ENCODE measurements around the gene EPHX1. TPM values are rescaled to one million over a fixed set of nuclear protein-coding genes. Genes with fewer than 3 reads are reported as not detected.

Gene EPHX1
- total and polyA plus RNA-seq, 2 donors (not counting 1 experiment from before 2014, with no cell fraction given) = 0.75 to 4.2 TPM

DNA sequence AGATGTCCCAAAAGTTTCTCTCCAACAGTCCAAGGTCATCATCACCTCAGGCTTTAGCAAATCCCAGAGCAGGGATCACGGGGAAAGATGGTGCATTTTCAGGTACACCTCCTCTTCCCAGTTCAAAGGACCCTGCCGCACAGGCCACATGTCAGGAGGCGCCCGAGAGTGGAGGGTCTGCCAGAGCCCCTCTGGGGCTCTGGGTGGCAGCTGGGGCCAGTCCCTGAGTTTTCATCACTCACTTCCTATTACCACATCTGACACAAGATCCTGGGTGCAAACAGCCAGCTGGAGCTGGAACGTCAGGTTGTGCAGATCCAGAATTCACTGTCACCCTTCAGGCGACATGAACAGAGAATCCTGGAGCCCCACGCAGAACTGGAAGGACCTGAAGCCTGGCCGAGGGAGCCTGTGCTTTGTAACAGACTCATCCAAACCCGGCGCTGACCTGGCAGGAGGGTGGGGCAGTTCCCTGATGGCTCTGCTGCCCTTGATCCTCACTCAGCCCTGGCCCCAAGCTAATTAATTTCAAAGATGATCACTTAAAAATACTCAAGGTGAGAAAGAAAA lies 63.4 kb downstream of the EPHX1 start:
- H3K4me1 Mint-ChIP-seq = peaks cover 10% of the 10 kb centered on the region
- no peak overlapping the region for H3K9ac ChIP-seq (ENCODE audit: low read length)
- ChIA-PET POLR2A (no interaction called here), CTCF (no interaction called here)
- H3K27me3 ChIP-seq (replicated peaks in 1 of 4; ENCODE audit: control extremely low read depth in 1 of 4, control insufficient read depth in 3 of 4, insufficient read depth in 4 of 4, low read length in 3 of 4) = no peaks in the 10 kb centered on the region
- no peak overlapping the region for H3K4me3 Mint-ChIP-seq
- no peak overlapping the region for H3K27ac ChIP-seq (ENCODE audit: low read length in 2 of 2)
- peaks cover under 1 to 3% of the 10 kb centered on the region in 2 donors for H3K4me1 ChIP-seq (ENCODE audit: control insufficient read depth in 2 of 2, insufficient read depth in 2 of 2, low read length in 2 of 2)
- no peak overlapping the region for H2AFZ ChIP-seq (ENCODE audit: insufficient read depth, low read depth, low read length, poor library complexity, severe bottlenecking)
- H3K27ac Mint-ChIP-seq = no peak overlapping the region
- H3K4me2 ChIP-seq (replicated peaks; ENCODE audit: low read depth, low read length, poor library complexity, severe bottlenecking) = no peak overlapping the region
- no peaks in the 10 kb centered on the region for H3K9me3 ChIP-seq (ENCODE audit: control extremely low read depth in 1 of 3, control insufficient read depth in 2 of 3, insufficient read depth in 1 of 3, low read length in 2 of 3)
- TF ChIP-seq, protein P1, sequence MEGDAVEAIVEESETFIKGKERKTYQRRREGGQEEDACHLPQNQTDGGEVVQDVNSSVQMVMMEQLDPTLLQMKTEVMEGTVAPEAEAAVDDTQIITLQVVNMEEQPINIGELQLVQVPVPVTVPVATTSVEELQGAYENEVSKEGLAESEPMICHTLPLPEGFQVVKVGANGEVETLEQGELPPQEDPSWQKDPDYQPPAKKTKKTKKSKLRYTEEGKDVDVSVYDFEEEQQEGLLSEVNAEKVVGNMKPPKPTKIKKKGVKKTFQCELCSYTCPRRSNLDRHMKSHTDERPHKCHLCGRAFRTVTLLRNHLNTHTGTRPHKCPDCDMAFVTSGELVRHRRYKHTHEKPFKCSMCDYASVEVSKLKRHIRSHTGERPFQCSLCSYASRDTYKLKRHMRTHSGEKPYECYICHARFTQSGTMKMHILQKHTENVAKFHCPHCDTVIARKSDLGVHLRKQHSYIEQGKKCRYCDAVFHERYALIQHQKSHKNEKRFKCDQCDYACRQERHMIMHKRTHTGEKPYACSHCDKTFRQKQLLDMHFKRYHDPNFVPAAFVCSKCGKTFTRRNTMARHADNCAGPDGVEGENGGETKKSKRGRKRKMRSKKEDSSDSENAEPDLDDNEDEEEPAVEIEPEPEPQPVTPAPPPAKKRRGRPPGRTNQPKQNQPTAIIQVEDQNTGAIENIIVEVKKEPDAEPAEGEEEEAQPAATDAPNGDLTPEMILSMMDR (IDR thresholded peaks at IDR 0.05) = no peak
- no peak for TF ChIP-seq EZH2 (IDR thresholded peaks at IDR 0.05; ENCODE audit: borderline replicate concordance, insufficient read depth, low read depth, low read length, poor library complexity, severe bottlenecking)
- peaks cover 60% of the 10 kb centered on the region for H4K20me1 ChIP-seq (ENCODE audit: control insufficient read depth, insufficient read depth, low read length, poor library complexity, severe bottlenecking)
- intact Hi-C loops (cut with micrococcal nuclease) = no loop called here
- H3K79me2 ChIP-seq (ENCODE audit: control insufficient read depth, insufficient read depth, low read length) = peaks cover 30% of the 10 kb centered on the region
- peaks cover 1 to 82% of the 10 kb centered on the region in 2 experiments for H3K36me3 ChIP-seq (replicated peaks in 1 of 2; ENCODE audit: control extremely low read depth in 1 of 2, control insufficient read depth in 1 of 2, extremely low read depth in 1 of 2, insufficient read depth in 2 of 2, low read length in 1 of 2)
- DNase-seq (no peak), ATAC-seq (ENCODE audit: low read depth) (no peak)
- no peaks in the 10 kb centered on the region for H3K9me3 Mint-ChIP-seq (ENCODE audit: insufficient read depth)
- WGBS (ENCODE audit: insufficient coverage) = 98% methylated on average over 10 of the region's 10 CpGs
- H3K4me3 ChIP-seq (ENCODE audit: control extremely low read depth in 1 of 5, extremely low read depth in 1 of 5, insufficient read depth in 1 of 5, low read depth in 2 of 5, low read length in 4 of 5) = no peak overlapping the region
- no peaks in the 10 kb centered on the region for H3K27me3 Mint-ChIP-seq

DNA sequence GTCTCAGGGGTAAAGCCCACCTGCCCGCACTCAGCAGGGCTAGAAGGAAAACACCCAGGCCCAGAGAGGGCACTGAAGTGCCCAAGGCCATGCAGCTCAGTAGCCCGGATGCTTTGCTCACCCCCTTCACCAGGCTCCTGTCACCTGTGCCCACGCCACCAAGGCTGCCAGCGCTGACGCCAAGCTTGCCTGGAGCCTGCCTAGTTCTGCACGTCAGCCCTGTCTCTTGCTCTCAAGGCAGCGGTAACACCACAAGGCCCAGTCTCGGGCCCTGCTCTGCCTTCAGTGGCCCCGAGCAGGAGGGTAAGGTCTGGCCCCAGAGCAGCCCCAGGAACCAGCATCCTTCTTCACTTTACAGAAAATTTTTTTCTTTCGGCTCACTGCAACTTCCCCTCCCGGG lies 64.5 kb downstream of the EPHX1 start:
- no peak overlapping the region for H3K4me2 ChIP-seq (replicated peaks; ENCODE audit: low read depth, low read length, poor library complexity, severe bottlenecking)

More for the DNA sequence above, 64.5 kb downstream of the EPHX1 start:
- Mint-ChIP-seq H3K27me3 (no peaks in the 10 kb centered on the region), H3K4me1 (peaks cover 21% of the 10 kb centered on the region), H3K27ac (no peak overlapping the region), H3K9me3 (ENCODE audit: insufficient read depth) (no peaks in the 10 kb centered on the region), H3K4me3 (no peak overlapping the region)
- ChIA-PET POLR2A (no interaction called here), CTCF (no interaction called here)
- Histone ChIP-seq H3K4me3 (ENCODE audit: control extremely low read depth in 1 of 5, extremely low read depth in 1 of 5, insufficient read depth in 1 of 5, low read depth in 2 of 5, low read length in 4 of 5) (no peak overlapping the region), H3K9ac (ENCODE audit: low read length) (no peak overlapping the region), H3K4me1 (ENCODE audit: control insufficient read depth in 2 of 2, insufficient read depth in 2 of 2, low read length in 2 of 2) (peaks cover 11 to 13% of the 10 kb centered on the region in 2 donors), H2AFZ (ENCODE audit: insufficient read depth, low read depth, low read length, poor library complexity, severe bottlenecking) (no peak overlapping the region), H3K36me3 (replicated peaks in 1 of 2; ENCODE audit: control extremely low read depth in 1 of 2, control insufficient read depth in 1 of 2, extremely low read depth in 1 of 2, insufficient read depth in 2 of 2, low read length in 1 of 2) (peaks cover 0 to 75% of the 10 kb centered on the region in 2 experiments), H3K27ac (ENCODE audit: low read length in 2 of 2) (no peak overlapping the region), H4K20me1 (ENCODE audit: control insufficient read depth, insufficient read depth, low read length, poor library complexity, severe bottlenecking) (peaks cover 71% of the 10 kb centered on the region), H3K27me3 (replicated peaks in 1 of 4; ENCODE audit: control extremely low read depth in 1 of 4, control insufficient read depth in 3 of 4, insufficient read depth in 4 of 4, low read length in 3 of 4) (no peaks in the 10 kb centered on the region), H3K79me2 (ENCODE audit: control insufficient read depth, insufficient read depth, low read length) (peaks cover 41% of the 10 kb centered on the region), H3K9me3 (ENCODE audit: control extremely low read depth in 1 of 3, control insufficient read depth in 2 of 3, insufficient read depth in 1 of 3, low read length in 2 of 3) (no peaks in the 10 kb centered on the region)
- DNase-seq = no peak
- intact Hi-C loops (cut with micrococcal nuclease) = no loop called here
- 96% methylated on average over 9 of the region's 11 CpGs for WGBS (ENCODE audit: insufficient coverage)
- ATAC-seq (ENCODE audit: low read depth) = no peak
- TF ChIP-seq, protein P1 (IDR thresholded peaks at IDR 0.05) = no peak
- TF ChIP-seq EZH2 (IDR thresholded peaks at IDR 0.05; ENCODE audit: borderline replicate concordance, insufficient read depth, low read depth, low read length, poor library complexity, severe bottlenecking) = no peak
